ENCODE measurements around the gene MED28.
A peak's percentile ranks its signal among the peaks of the same experiment; 100 is the strongest.

The MED28 gene

DNA sequence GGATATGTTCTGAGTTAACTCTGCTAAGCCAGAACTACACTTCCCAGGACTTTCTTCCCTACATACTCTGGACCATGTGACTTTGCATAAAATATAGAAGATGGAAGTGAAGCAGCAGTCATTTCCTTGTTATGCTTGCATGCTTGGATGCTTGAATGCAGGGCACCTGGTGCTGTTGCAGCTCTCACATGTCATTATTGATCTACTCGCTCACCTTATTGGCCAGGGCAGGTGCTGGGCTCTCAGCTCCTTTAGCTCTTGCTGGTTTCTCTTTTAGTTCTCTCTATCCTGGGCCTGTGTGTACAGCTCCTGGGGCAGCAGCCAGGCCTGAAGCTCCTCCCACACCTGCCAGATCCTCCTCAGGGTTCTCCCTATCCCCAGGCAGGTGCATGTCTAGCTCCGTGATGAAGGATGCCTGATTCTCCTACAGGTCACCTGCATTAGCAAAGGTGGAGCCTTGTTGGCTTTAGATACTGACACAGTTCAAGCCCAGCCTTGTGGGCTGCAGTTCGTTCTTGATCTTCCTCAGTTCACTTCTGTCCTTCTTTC lies 53.3 kb downstream of the MED28 start:
- TF ChIP-seq GATA2 (IDR thresholded peaks at IDR 0.05; ENCODE audit: low read depth, low read length) (no peak), GATA3 (IDR thresholded peaks at IDR 0.05; ENCODE audit: low read depth, low read length) (no peak)

GRCh38 chr4:17670423-17670822 lies 56.0 kb downstream of the MED28 start:
- TF ChIP-seq GATA3 (IDR thresholded peaks at IDR 0.05; ENCODE audit: low read depth, low read length) (peak; percentile 95), GATA2 (IDR thresholded peaks at IDR 0.05; ENCODE audit: low read depth, low read length) (peak; percentile 98)

DNA sequence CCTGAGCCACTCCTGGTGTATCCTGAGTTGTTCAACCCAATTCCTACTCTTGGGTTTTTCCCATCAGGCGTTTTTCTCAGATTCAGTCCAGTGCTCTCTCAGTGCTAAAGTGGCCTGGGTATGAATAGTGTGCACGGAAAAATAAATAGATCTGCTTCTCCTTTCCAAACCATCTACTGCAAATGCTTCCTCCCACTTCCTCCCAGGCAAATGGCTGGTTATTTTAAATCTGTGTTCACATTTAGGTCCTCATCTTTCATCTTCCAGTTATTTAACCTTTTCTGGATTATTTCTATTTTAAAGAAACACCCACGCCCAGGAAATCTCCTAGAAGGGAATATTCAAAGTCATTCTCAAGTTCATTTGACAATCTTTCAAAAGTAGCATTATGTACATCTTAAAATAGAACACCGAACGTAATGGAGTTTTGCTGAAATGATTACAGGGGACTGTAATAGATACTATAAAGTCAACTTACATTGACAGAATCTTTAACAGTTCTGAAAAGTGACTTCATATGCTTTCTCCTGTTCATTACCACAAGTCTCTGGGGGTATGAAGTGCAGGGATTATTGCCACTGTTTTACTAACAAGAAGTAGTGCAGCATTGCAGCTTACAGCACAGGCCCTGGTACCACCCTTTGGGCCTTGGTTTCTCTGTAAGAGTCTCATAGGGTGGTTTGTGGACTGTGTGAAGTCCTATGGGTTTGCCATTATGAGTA lies 66.3 kb downstream of the MED28 start:
- TF ChIP-seq GATA2 (IDR thresholded peaks at IDR 0.05; ENCODE audit: low read depth, low read length) (no peak), GATA3 (IDR thresholded peaks at IDR 0.05; ENCODE audit: low read depth, low read length) (no peak)

- TF ChIP-seq GATA2 (IDR thresholded peaks at IDR 0.05; ENCODE audit: low read depth, low read length) (no peak), GATA3 (IDR thresholded peaks at IDR 0.05; ENCODE audit: low read depth, low read length) (no peak)
Observed at GRCh38 chr4:17681281-17682221, 67.1 kb downstream of the MED28 start.

DNA sequence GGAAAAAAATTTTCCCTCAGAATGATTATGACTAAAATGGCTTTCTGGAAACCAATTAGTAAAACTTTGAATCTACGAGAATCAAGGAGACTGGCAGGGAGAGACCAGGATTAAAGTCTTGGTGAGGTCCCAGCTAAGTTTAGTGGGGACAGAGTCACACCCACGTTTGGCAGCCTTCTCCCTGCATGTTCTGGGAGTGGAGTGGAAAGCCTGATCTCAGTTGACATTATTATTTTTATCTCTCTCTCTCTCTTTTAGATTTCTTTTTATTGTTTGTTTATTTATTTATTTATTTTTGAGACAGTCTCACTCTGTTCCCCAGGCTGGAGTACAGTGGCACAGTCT lies 67.8 kb downstream of the MED28 start:
- no peak for TF ChIP-seq GATA2 (IDR thresholded peaks at IDR 0.05; ENCODE audit: low read depth, low read length)
- no peak for TF ChIP-seq GATA3 (IDR thresholded peaks at IDR 0.05; ENCODE audit: low read depth, low read length)

Measured in SH-SY5Y (cell line).